HCT116 (cell line): ENCODE measurements around the gene TRPM7. TPM values are rescaled to one million over a fixed set of nuclear protein-coding genes. Genes with fewer than 3 reads are reported as not detected.

ENCODE experiments used
- ATAC-seq: fragments of 200-7000 bp; cut with Tn5 transposase; 2 replicates; pipeline ENCODE4 v1.9.1; 2020; ENCODE audit warnings: mild to moderate bottlenecking, moderate library complexity
- BruUV-seq: library from RNA; stranded (reverse); fragments of 400-500 nt; replicated peaks from 2 replicates; lab custom pipeline; 2021; lab: Mats Ljungman, UMichigan
- CTCF ChIA-PET: fragments of 300-600 bp; sonication (Branson Sonifier 250); formaldehyde crosslinking; loops from one replicate; lab custom pipeline; 2021; ENCODE audit warnings: antibody characterized with exemption; lab: Charles Lee
- POLR2A ChIA-PET: fragments of 300-600, 350-600 bp; sonication (Branson Sonifier 250); formaldehyde crosslinking; loops from one replicate; lab custom pipeline; 2021; ENCODE audit warnings: antibody characterized with exemption; lab: Charles Lee
- RAD21 ChIA-PET, 2 experiments: fragments of 300-600 bp; sonication (Branson Sonifier 250); formaldehyde crosslinking; loops; one replicate each; lab custom pipeline; 2023; ENCODE audit warnings: low total read pairs in 2 of 2; ENCODE audit not compliant: uncharacterized antibody in 2 of 2, unreplicated experiment in 2 of 2, low non-redundant PET in 1 of 2; lab: Charles Lee
- DNase-seq: peaks from one replicate; pipeline ENCODE4 v3.0.0-alpha.2; 2010; ENCODE audit warnings: low read depth, low spot score
- H2AFZ ChIP-seq: fragments of 200-600 bp; shearing (Covaris generic), sonication (generic); 2 replicates; pipeline ENCODE4 v1.6.1; 2017; ENCODE audit warnings: low read depth, mixed run types, mixed read lengths, antibody characterized with exemption, low read length; ENCODE audit not compliant: poor library complexity, severe bottlenecking
- H3K27ac ChIP-seq: 2 replicates; pipeline ENCODE4 v1.5.1; 2012; ENCODE audit warnings: low read depth, low read length
- H3K27me3 ChIP-seq: fragments of 200-600 bp; sonication (generic); 2 replicates; pipeline ENCODE4 v1.6.1; 2016; ENCODE audit warnings: mixed run types, low read length, mixed read lengths; ENCODE audit not compliant: insufficient read depth
- H3K36me3 ChIP-seq, 2 experiments: fragments of 200-500 bp in 1 of 2; fragments of 200-600 bp in 1 of 2; sonication (Bioruptor generic) in 1 of 2; sonication (generic) in 1 of 2; 2 replicates each; pipeline versions ENCODE4 v1.5.1 to v1.6.1; 2014 to 2016; ENCODE audit warnings: low read length in 2 of 2, inconsistent platforms in 1 of 2, mixed read lengths in 1 of 2, mixed run types in 1 of 2; ENCODE audit not compliant: insufficient read depth in 2 of 2, control insufficient read depth in 1 of 2
- H3K4me1 ChIP-seq, 2 experiments: fragments of 200-600 bp in 1 of 2; sonication (generic) in 1 of 2; 2 replicates each; pipeline versions ENCODE4 v1.5.1 to v1.6.1; 2012 to 2017; ENCODE audit warnings: low read length in 2 of 2, inconsistent platforms in 1 of 2, mild to moderate bottlenecking in 1 of 2, mixed read lengths in 1 of 2, mixed run types in 1 of 2, moderate library complexity in 1 of 2; ENCODE audit not compliant: insufficient read depth in 2 of 2, control insufficient read depth in 1 of 2
- H3K4me2 ChIP-seq: fragments of 200-600 bp; sonication (generic); 2 replicates; pipeline ENCODE4 v1.6.1; 2017; ENCODE audit warnings: mixed run types, low read length, mixed read lengths
- H3K4me3 ChIP-seq, 2 experiments: fragments of 200-600 bp in 1 of 2; sonication (generic) in 1 of 2; replicated peaks in 1 of 2; 2 replicates each; pipeline ENCODE4 v1.5.1; 2011 to 2016; ENCODE audit warnings: low read length in 2 of 2, control low read depth in 1 of 2, low read depth in 1 of 2, mild to moderate bottlenecking in 1 of 2, mixed read lengths in 1 of 2, mixed run types in 1 of 2
- H3K79me2 ChIP-seq: fragments of 200-600 bp; sonication (generic); 2 replicates; pipeline ENCODE4 v1.6.1; 2017; ENCODE audit warnings: mild to moderate bottlenecking, mixed run types, low read length, moderate library complexity, mixed read lengths; ENCODE audit not compliant: insufficient read depth
- H3K9ac ChIP-seq: fragments of 200-600 bp; sonication (generic); 2 replicates; pipeline ENCODE4 v1.6.1; 2016; ENCODE audit warnings: low read length, mixed read lengths
- H3K9me2 ChIP-seq: fragments of 200-600 bp; sonication (generic), shearing (Covaris generic); 2 replicates; pipeline ENCODE4 v1.6.1; 2017; ENCODE audit warnings: mixed run types, mild to moderate bottlenecking, moderate library complexity; ENCODE audit not compliant: insufficient read depth
- H3K9me3 ChIP-seq, 2 experiments: fragments of 200-500 bp in 1 of 2; fragments of 200-600 bp in 1 of 2; sonication (Bioruptor generic) in 1 of 2; sonication (generic) in 1 of 2; 2 replicates each; pipeline ENCODE4 v1.6.1; 2014 to 2017; ENCODE audit warnings: low read length in 2 of 2, mixed read lengths in 2 of 2, inconsistent platforms in 1 of 2, low read depth in 1 of 2, mild to moderate bottlenecking in 1 of 2, mixed run types in 1 of 2, moderate library complexity in 1 of 2; ENCODE audit not compliant: control insufficient read depth in 1 of 2, insufficient read depth in 1 of 2
- H4K20me1 ChIP-seq: fragments of 200-600 bp; sonication (generic), shearing (Covaris generic); 2 replicates; pipeline ENCODE4 v1.6.1; 2017; ENCODE audit warnings: mixed run types, mild to moderate bottlenecking, moderate library complexity; ENCODE audit not compliant: insufficient read depth
- CTCF ChIP-seq, 3 experiments: fragments of 200-600 bp in 1 of 3; sonication (generic) in 1 of 3; IDR thresholded peaks in 2 of 3; conservative IDR thresholded peaks in 1 of 3; 2 replicates each; pipeline ENCODE4 v1.5.1; 2012 to 2017; ENCODE audit warnings: low read depth in 2 of 3, low read length in 2 of 3, antibody characterized with exemption in 1 of 3, borderline replicate concordance in 1 of 3, control low read depth in 1 of 3, mild to moderate bottlenecking in 1 of 3, mixed read lengths in 1 of 3, mixed run types in 1 of 3, moderate library complexity in 1 of 3; ENCODE audit not compliant: insufficient read depth in 1 of 3
- ELF1 ChIP-seq: IDR thresholded peaks from 2 replicates; pipeline ENCODE4 v1.6.1; 2012; ENCODE audit warnings: low read depth, borderline replicate concordance
- EZH2phosphoT487 ChIP-seq: fragments of 200-600 bp; IDR thresholded peaks from 2 replicates; pipeline ENCODE4 v1.6.1; 2018; ENCODE audit warnings: antibody characterized with exemption, borderline replicate concordance
- POLR2A ChIP-seq: IDR thresholded peaks from 2 replicates; pipeline ENCODE4 v1.7.0; 2011; ENCODE audit warnings: borderline replicate concordance; ENCODE audit not compliant: insufficient read depth, insufficient read length; ENCODE audit errors: extremely low read depth
- REST ChIP-seq: IDR thresholded peaks from 2 replicates; pipeline ENCODE4 v1.6.1; 2012; ENCODE audit warnings: low read depth
- ZFX ChIP-seq: fragments of 450-650 bp; IDR thresholded peaks from 2 replicates; pipeline ENCODE4 v1.6.1; 2017
- ZNF274 ChIP-seq: fragments of 200-500 bp; sonication (Bioruptor generic); IDR thresholded peaks from 2 replicates; pipeline ENCODE4 v1.6.1; 2014; ENCODE audit warnings: mild to moderate bottlenecking, low read depth, low read length, inconsistent platforms
- intact Hi-C: fragments of 100-400 bp; cut with micrococcal nuclease; formaldehyde crosslinking; loops from 2 replicates; pipeline ENCODE4 v1.10.0; 2022
- total RNA-seq: library from RNA; stranded (reverse); gene quantifications from one replicate; pipeline ENCODE4 v1.2.1, GENCODE V29; 2021; ENCODE audit not compliant: unreplicated experiment

TRPM7 gene
- total RNA-seq, 1 experiment from 2014 or later, result 26.3 TPM

GRCh38 chr15:50613600-50613999 lies 73.0 kb downstream of the TRPM7 start:
- intact Hi-C loops, result no loop called here
- Histone ChIP-seq H3K27me3 (no peaks in the 10 kb centered on the region), H3K9ac (no peak overlapping the region), H3K9me3 (no peaks in the 10 kb centered on the region), H3K79me2 (no peaks in the 10 kb centered on the region), H3K4me2 (no peak overlapping the region), H3K9me2 (no peaks in the 10 kb centered on the region), H3K27ac (no peak overlapping the region), H4K20me1 (no peaks in the 10 kb centered on the region), H3K4me1 (no peaks in the 10 kb centered on the region), H3K36me3 (peaks cover 6 to 14% of the 10 kb centered on the region in 2 experiments; a peak in 2 of 4 replicates), H2AFZ (no peak overlapping the region), H3K4me3 (no peak overlapping the region)
- ChIA-PET POLR2A (no interaction called here), CTCF (no interaction called here), RAD21 (interaction anchor here in 1 of 2 experiments (0.7 kb wide), 1 partner anchor 115 kb away, joined by 3 read pairs; no protein-coding TSS in a partner anchor)
- DNase-seq, result no peak
- TF ChIP-seq ZNF274 (no peak), POLR2A (no peak), ELF1 (no peak)
- ATAC-seq, result no peak
- no TSS peak for BruUV-seq

GRCh38 chr15:50607129-50607528 lies 79.5 kb downstream of the TRPM7 start:
- Histone ChIP-seq H3K36me3 (peaks cover 7 to 14% of the 10 kb centered on the region in 2 experiments; a peak in 3 of 4 replicates), H3K4me1 (no peaks in the 10 kb centered on the region), H2AFZ (no peak overlapping the region), H4K20me1 (no peaks in the 10 kb centered on the region), H3K9me2 (no peaks in the 10 kb centered on the region), H3K9ac (no peak overlapping the region), H3K4me2 (no peak overlapping the region), H3K27me3 (no peaks in the 10 kb centered on the region), H3K4me3 (no peak overlapping the region), H3K27ac (no peak overlapping the region), H3K79me2 (no peaks in the 10 kb centered on the region), H3K9me3 (no peaks in the 10 kb centered on the region)
- no peak for DNase-seq
- ChIA-PET RAD21 (no interaction called here), POLR2A (no interaction called here), CTCF (no interaction called here)
- intact Hi-C loops, result no loop called here
- no TSS peak for BruUV-seq
- no peak for ATAC-seq
- TF ChIP-seq POLR2A (no peak), ZFX (no peak), EZH2phosphoT487 (no peak), ZNF274 (no peak), REST (no peak), CTCF (IDR thresholded peaks at IDR 0.05 in 2 of 3, conservative IDR thresholded peaks at IDR 0.05 in 1 of 3; ENCODE audit: borderline replicate concordance in 1 of 3, insufficient read depth in 1 of 3, low read depth in 2 of 3, low read length in 2 of 3) (no peak)
